H9 (cell line): ENCODE measurements around the gene CASP12. TPM values are rescaled to one million over a fixed set of nuclear protein-coding genes. Genes with fewer than 3 reads are reported as not detected.
"Not testable (repeated sequence)": the region's sequence is repeated elsewhere in the genome, so short reads cannot be mapped to it uniquely, and the experiment has no call there.

ENCODE experiments used
- DNase-seq: peaks from one replicate; pipeline ENCODE4 v3.0.0-alpha.2; 2017
- H2AFZ ChIP-seq: one replicate; pipeline ENCODE4 v1.6.1; 2013; ENCODE audit warnings: mild to moderate bottlenecking, low read length, control low read depth, moderate library complexity
- H2AK5ac ChIP-seq: 2 replicates; pipeline ENCODE4 v1.6.1; 2013; ENCODE audit warnings: low read length, control low read depth, mixed read lengths; ENCODE audit not compliant: insufficient read length
- H2BK120ac ChIP-seq: one replicate; pipeline ENCODE4 v1.6.1; 2013; ENCODE audit warnings: low read depth, mild to moderate bottlenecking, low read length, control low read depth, inconsistent platforms; ENCODE audit not compliant: poor library complexity, severe bottlenecking
- H2BK12ac ChIP-seq: 2 replicates; pipeline ENCODE4 v1.6.1; 2013; ENCODE audit warnings: low read length, control low read depth, mixed read lengths, low read depth; ENCODE audit not compliant: insufficient read length
- H2BK15ac ChIP-seq: 2 replicates; pipeline ENCODE4 v1.6.1; 2013; ENCODE audit warnings: low read depth, low read length, control low read depth
- H2BK20ac ChIP-seq: one replicate; pipeline ENCODE4 v1.6.1; 2013; ENCODE audit warnings: low read depth, mild to moderate bottlenecking, low read length, control low read depth, inconsistent platforms; ENCODE audit not compliant: poor library complexity, severe bottlenecking
- H2BK5ac ChIP-seq: 2 replicates; pipeline ENCODE4 v1.6.1; 2013; ENCODE audit warnings: low read length, control low read depth, mixed read lengths; ENCODE audit not compliant: insufficient read length
- H3K14ac ChIP-seq: 2 replicates; pipeline ENCODE4 v1.6.1; 2013; ENCODE audit warnings: low read length, control low read depth; ENCODE audit not compliant: insufficient read depth
- H3K18ac ChIP-seq: 2 replicates; pipeline ENCODE4 v1.6.1; 2013; ENCODE audit warnings: low read depth, mild to moderate bottlenecking, mixed read lengths, low read length, control low read depth; ENCODE audit not compliant: insufficient read length
- H3K23ac ChIP-seq: 2 replicates; pipeline ENCODE4 v1.6.1; 2013; ENCODE audit warnings: low read length, control low read depth, mixed read lengths, low read depth; ENCODE audit not compliant: insufficient read length
- H3K23me2 ChIP-seq: 2 replicates; pipeline ENCODE4 v1.6.1; 2013; ENCODE audit warnings: low read depth, mild to moderate bottlenecking, mixed read lengths, low read length, control low read depth; ENCODE audit not compliant: insufficient read length, poor library complexity, severe bottlenecking
- H3K27ac ChIP-seq: 2 replicates; pipeline ENCODE4 v1.5.1; 2013; ENCODE audit warnings: low read length, control low read depth, mixed read lengths, low read depth; ENCODE audit not compliant: insufficient read length
- H3K27me3 ChIP-seq: 2 replicates; pipeline ENCODE4 v1.6.1; 2013; ENCODE audit warnings: low read length, control low read depth, inconsistent platforms; ENCODE audit not compliant: insufficient read depth
- H3K4ac ChIP-seq: 2 replicates; pipeline ENCODE4 v1.6.1; 2013; ENCODE audit warnings: low read depth, mild to moderate bottlenecking, control low read depth, inconsistent platforms, low read length, moderate library complexity
- H3K4me1 ChIP-seq: 2 replicates; pipeline ENCODE4 v1.6.1; 2013; ENCODE audit warnings: low read length, control low read depth, inconsistent platforms; ENCODE audit not compliant: insufficient read depth
- H3K4me2 ChIP-seq: 2 replicates; pipeline ENCODE4 v1.6.1; 2013; ENCODE audit warnings: low read length, control low read depth, mixed read lengths; ENCODE audit not compliant: insufficient read length, insufficient read depth
- H3K56ac ChIP-seq: 2 replicates; pipeline ENCODE4 v1.6.1; 2013; ENCODE audit warnings: low read depth, mild to moderate bottlenecking, mixed read lengths, low read length, control low read depth; ENCODE audit not compliant: insufficient read length
- H3K79me1 ChIP-seq: 2 replicates; pipeline ENCODE4 v1.6.1; 2013; ENCODE audit warnings: low read depth, mild to moderate bottlenecking, moderate library complexity, low read length, control low read depth, inconsistent platforms; ENCODE audit not compliant: insufficient read depth, poor library complexity, severe bottlenecking
- H3K79me2 ChIP-seq: 2 replicates; pipeline ENCODE4 v1.6.1; 2013; ENCODE audit warnings: low read length, control low read depth, inconsistent platforms; ENCODE audit not compliant: insufficient read depth
- H3K9ac ChIP-seq: 2 replicates; pipeline ENCODE4 v1.6.1; 2013; ENCODE audit warnings: low read length, control low read depth, mixed read lengths; ENCODE audit not compliant: insufficient read length; ENCODE audit errors: extremely low read depth
- H3K9me3 ChIP-seq: one replicate; pipeline ENCODE4 v1.6.1; 2013; ENCODE audit warnings: low read depth, low read length, inconsistent platforms; ENCODE audit not compliant: control insufficient read depth
- H3T11ph ChIP-seq: one replicate; pipeline ENCODE4 v1.6.1; 2013; ENCODE audit warnings: mild to moderate bottlenecking, low read length, control low read depth, inconsistent platforms
- H4K20me1 ChIP-seq: one replicate; pipeline ENCODE4 v1.6.1; 2013; ENCODE audit not compliant: control insufficient read depth, insufficient read length, insufficient read depth
- H4K5ac ChIP-seq: 2 replicates; pipeline ENCODE4 v1.6.1; 2013; ENCODE audit warnings: low read depth, mild to moderate bottlenecking, mixed read lengths, low read length, control low read depth; ENCODE audit not compliant: insufficient read length
- H4K8ac ChIP-seq: replicated peaks from 2 replicates; pipeline ENCODE4 v1.6.1; 2013; ENCODE audit warnings: low read length, control low read depth, mixed read lengths, low read depth; ENCODE audit not compliant: insufficient read length
- H4K91ac ChIP-seq: 2 replicates; pipeline ENCODE4 v1.6.1; 2013; ENCODE audit warnings: low read depth, mild to moderate bottlenecking, moderate library complexity, mixed read lengths, low read length, control low read depth; ENCODE audit not compliant: insufficient read length
- H3K27ac Mint-ChIP-seq, 3 experiments: 2 replicates in 2 of 3; 3 replicates in 1 of 3; pipeline ENCODE4 v1.8.0; 2020 to 2021; ENCODE audit warnings: mixed read lengths in 3 of 3, mild to moderate bottlenecking in 1 of 3, moderate library complexity in 1 of 3
- H3K27me3 Mint-ChIP-seq: 2 replicates; pipeline ENCODE4 v1.8.0; 2021; ENCODE audit warnings: low read depth, mild to moderate bottlenecking, moderate library complexity, mixed read lengths
- H3K36me3 Mint-ChIP-seq, 3 experiments: 2 replicates in 2 of 3; 3 replicates in 1 of 3; pipeline ENCODE4 v1.8.0; 2020 to 2021; ENCODE audit warnings: low read depth in 3 of 3, mixed read lengths in 3 of 3; ENCODE audit not compliant: insufficient read depth in 1 of 3
- H3K4me1 Mint-ChIP-seq, 2 experiments: 2 replicates each; pipeline ENCODE4 v1.8.0; 2020; ENCODE audit warnings: mixed read lengths in 2 of 2
- H3K4me3 Mint-ChIP-seq, 2 experiments: 2 replicates in 1 of 2; 3 replicates in 1 of 2; pipeline ENCODE4 v1.8.0; 2020 to 2021; ENCODE audit warnings: mild to moderate bottlenecking in 2 of 2, mixed read lengths in 2 of 2, moderate library complexity in 1 of 2
- H3K9me3 Mint-ChIP-seq, 2 experiments: 2 replicates in 1 of 2; 3 replicates in 1 of 2; pipeline ENCODE4 v1.8.0; 2020; ENCODE audit warnings: mild to moderate bottlenecking in 2 of 2, mixed read lengths in 2 of 2, moderate library complexity in 1 of 2
- CTCF ChIP-seq: fragments of 200-600 bp; sonication (generic); conservative IDR thresholded peaks from 3 replicates; pipeline ENCODE4 v1.8.0; 2021; ENCODE audit warnings: antibody characterized with exemption, mild to moderate bottlenecking
- WGBS: extraction: QIAGEN DNeasy Blood & Tissue Kit; methylation state at CpG from one replicate; pipeline ENCODE4 v1.1.7; 2013; ENCODE audit warnings: missing lambda C conversion rate, low lambda C conversion rate, mixed read lengths; ENCODE audit not compliant: insufficient read length; ENCODE audit errors: extremely low coverage; 5-methylcytosine and 5-hydroxymethylcytosine counted together
- total RNA-seq: library from RNA; stranded (reverse); gene quantifications from 2 replicates; pipeline ENCODE4 v1.2.1, GENCODE V29; 2021

The CASP12 gene
- total RNA-seq, 1 experiment from 2014 or later: not detected

GRCh38 chr11:104934594-104934993 is 36.3 kb upstream of the CASP12 start:
- H3K27ac ChIP-seq: no peak overlapping the region
- no peak overlapping the region for H3K4me3 Mint-ChIP-seq
- H3K4me1 ChIP-seq: no peaks in the 10 kb centered on the region
- WGBS: no CpG with 5 or more reads among the region's 1 CpG
- no peak overlapping the region for H2AK5ac ChIP-seq
- no peaks in the 10 kb centered on the region for H3K79me1 ChIP-seq
- H2BK5ac ChIP-seq: no peak overlapping the region
- no peaks in the 10 kb centered on the region for H3K9me3 ChIP-seq
- DNase-seq: no peak
- H2BK15ac ChIP-seq: no peak overlapping the region
- no peak overlapping the region for H2BK12ac ChIP-seq
- no peak overlapping the region for H3T11ph ChIP-seq
- H3K9ac ChIP-seq: no peak overlapping the region
- H3K36me3 Mint-ChIP-seq: peaks cover 0 to 10% (median 5%) of the 10 kb centered on the region in 3 experiments; a peak in 3 of 7 replicates
- TF ChIP-seq CTCF: no peak
- no peak overlapping the region for H2BK20ac ChIP-seq
- no peak overlapping the region for H2BK120ac ChIP-seq
- no peak overlapping the region for H4K91ac ChIP-seq
- no peak overlapping the region for H3K56ac ChIP-seq
- peaks cover 10 to 13% of the 10 kb centered on the region in 2 experiments; a peak in 4 of 5 replicates for H3K9me3 Mint-ChIP-seq
- no peaks in the 10 kb centered on the region for H3K79me2 ChIP-seq
- no peaks in the 10 kb centered on the region for H4K20me1 ChIP-seq
- H3K14ac ChIP-seq: no peak overlapping the region
- no peak overlapping the region for H2AFZ ChIP-seq
- H4K8ac ChIP-seq: no peak overlapping the region
- H3K4me1 Mint-ChIP-seq: no peaks in the 10 kb centered on the region
- H3K4me2 ChIP-seq: no peak overlapping the region
- H3K27me3 ChIP-seq: no peaks in the 10 kb centered on the region
- no peak overlapping the region for H3K27ac Mint-ChIP-seq
- no peak overlapping the region for H3K18ac ChIP-seq
- H3K23ac ChIP-seq: no peak overlapping the region
- no peak overlapping the region for H3K4ac ChIP-seq
- no peaks in the 10 kb centered on the region for H3K23me2 ChIP-seq
- H3K27me3 Mint-ChIP-seq: no peaks in the 10 kb centered on the region
- no peak overlapping the region for H4K5ac ChIP-seq

GRCh38 chr11:104934073-104934472 is 35.8 kb upstream of the CASP12 start:
- H2BK20ac ChIP-seq, H4K20me1 ChIP-seq, H2BK5ac ChIP-seq, H3K23me2 ChIP-seq, H3K18ac ChIP-seq, H2BK12ac ChIP-seq, H4K91ac ChIP-seq, H3K9me3 ChIP-seq, H3K4me1 Mint-ChIP-seq, H4K5ac ChIP-seq, H3K23ac ChIP-seq, H3K4me3 Mint-ChIP-seq, H3K14ac ChIP-seq, H2BK120ac ChIP-seq, H3K27me3 ChIP-seq, H3K27me3 Mint-ChIP-seq, H3K27ac ChIP-seq, H3K4ac ChIP-seq, H3K9ac ChIP-seq, H3K27ac Mint-ChIP-seq, H3K56ac ChIP-seq, DNase-seq, H2AK5ac ChIP-seq, H3K4me1 ChIP-seq, H3K4me2 ChIP-seq, H3T11ph ChIP-seq, H3K79me1 ChIP-seq, H3K79me2 ChIP-seq, H4K8ac ChIP-seq, H2BK15ac ChIP-seq, H3K36me3 Mint-ChIP-seq, H2AFZ ChIP-seq: not testable (repeated sequence)
- H3K9me3 Mint-ChIP-seq: peaks cover 12 to 13% of the 10 kb centered on the region in 2 experiments; a peak in 4 of 5 replicates
- no CpG with 5 or more reads among the region's 3 CpGs for WGBS
